SK-N-SH (cell line): ENCODE measurements around the gene AUH. TPM values are rescaled to one million over a fixed set of nuclear protein-coding genes. Genes with fewer than 3 reads are reported as not detected.

Experiments used
- CTCF ChIA-PET: fragments of 300-600, 350-600 bp; formaldehyde crosslinking; extraction: SDS; loops from one replicate; lab custom pipeline; 2021; lab: Yijun Ruan, JAX
- POLR2A ChIA-PET: fragments of 350-600 bp; sonication (Branson Sonifier 250); formaldehyde crosslinking; extraction: SDS; loops from one replicate; lab custom pipeline; 2020; ENCODE audit warnings: antibody characterized with exemption, inconsistent platforms; lab: Yijun Ruan, JAX
- DNase-seq: peaks from one replicate; pipeline ENCODE4 v3.0.0; 2012
- H2AFZ ChIP-seq: fragments of 200-600 bp; sonication (generic); 2 replicates; pipeline ENCODE4 v1.8.1; 2016; ENCODE audit warnings: antibody characterized with exemption, mild to moderate bottlenecking, low read depth
- H3F3A ChIP-seq: fragments of 200-600 bp; sonication (generic); replicated peaks from 2 replicates; pipeline ENCODE3; 2016; ENCODE audit warnings: antibody characterized with exemption, mild to moderate bottlenecking; ENCODE audit not compliant: insufficient read depth
- H3K27ac ChIP-seq, 2 experiments: fragments of 200-500 bp in 1 of 2; fragments of 200-600 bp in 1 of 2; sonication (Bioruptor generic) in 1 of 2; sonication (generic), shearing (Covaris generic) in 1 of 2; 2 replicates each; pipeline versions ENCODE4 v1.5.1 to v1.6.1; 2014 to 2016; ENCODE audit warnings: low read depth in 2 of 2, inconsistent platforms in 1 of 2, low read length in 1 of 2, mild to moderate bottlenecking in 1 of 2, mixed read lengths in 1 of 2
- H3K27me3 ChIP-seq: fragments of 200-600 bp; sonication (generic), shearing (Covaris generic); 2 replicates; pipeline ENCODE4 v1.6.1; 2016; ENCODE audit warnings: mixed run types; ENCODE audit not compliant: insufficient read depth
- H3K36me3 ChIP-seq, 2 experiments: fragments of 200-500 bp in 1 of 2; fragments of 200-600 bp in 1 of 2; sonication (Bioruptor generic) in 1 of 2; sonication (generic) in 1 of 2; replicated peaks in 1 of 2; 2 replicates each; pipeline versions ENCODE3 to v1.5.1; 2014 to 2016; ENCODE audit warnings: low read length in 1 of 2, mild to moderate bottlenecking in 1 of 2; ENCODE audit not compliant: insufficient read depth in 2 of 2, control insufficient read depth in 1 of 2
- H3K4me1 ChIP-seq, 2 experiments: fragments of 200-500 bp in 1 of 2; fragments of 200-600 bp in 1 of 2; sonication (Bioruptor generic) in 1 of 2; sonication (generic), shearing (Covaris generic) in 1 of 2; 2 replicates each; pipeline versions ENCODE4 v1.5.1 to v1.6.1; 2014 to 2016; ENCODE audit warnings: low read depth in 1 of 2, low read length in 1 of 2, mixed run types in 1 of 2; ENCODE audit not compliant: insufficient read depth in 2 of 2, control insufficient read depth in 1 of 2
- H3K4me2 ChIP-seq: fragments of 200-600 bp; sonication (generic), shearing (Covaris generic); 2 replicates; pipeline ENCODE4 v1.6.1; 2017; ENCODE audit warnings: mixed run types
- H3K4me3 ChIP-seq, 2 experiments: fragments of 200-500 bp in 1 of 2; fragments of 200-600 bp in 1 of 2; sonication (Bioruptor generic) in 1 of 2; sonication (generic), shearing (Covaris generic) in 1 of 2; 2 replicates each; pipeline versions ENCODE4 v1.5.1 to v1.8.1; 2014 to 2016; ENCODE audit warnings: low read depth in 2 of 2, inconsistent platforms in 1 of 2, low read length in 1 of 2, mild to moderate bottlenecking in 1 of 2, mixed read lengths in 1 of 2, moderate library complexity in 1 of 2
- H3K79me2 ChIP-seq: fragments of 200-600 bp; sonication (generic); 2 replicates; pipeline ENCODE4 v1.8.1; 2017; ENCODE audit warnings: mild to moderate bottlenecking; ENCODE audit not compliant: insufficient read depth
- H3K9ac ChIP-seq: fragments of 200-600 bp; sonication (generic); 2 replicates; pipeline ENCODE4 v1.6.1; 2017; ENCODE audit warnings: mixed run types
- H3K9me2 ChIP-seq: fragments of 200-600 bp; sonication (generic); 2 replicates; pipeline ENCODE4 v1.6.1; 2017; ENCODE audit warnings: mixed run types
- H3K9me3 ChIP-seq: fragments of 200-600 bp; sonication (generic); 2 replicates; pipeline ENCODE4 v1.6.1; 2017; ENCODE audit warnings: mixed run types, mild to moderate bottlenecking, moderate library complexity
- H4K20me1 ChIP-seq: fragments of 200-600 bp; sonication (generic); 2 replicates; pipeline ENCODE4 v1.6.1; 2017; ENCODE audit warnings: mild to moderate bottlenecking, mixed run types; ENCODE audit not compliant: insufficient read depth
- CHD2 ChIP-seq: fragments of 150-350 bp; IDR thresholded peaks from 2 replicates; pipeline ENCODE4 v1.6.1; 2018; ENCODE audit warnings: low read length; ENCODE audit not compliant: partially characterized antibody
- ELF1 ChIP-seq: IDR thresholded peaks from 2 replicates; pipeline ENCODE4 v1.4.0; 2012
- EP300 ChIP-seq, 2 experiments: IDR thresholded peaks; 2 replicates each; pipeline versions ENCODE4 v1.4.0 to v1.6.1; 2012; ENCODE audit warnings: borderline replicate concordance in 1 of 2, low read depth in 1 of 2, low read length in 1 of 2
- FOSL2 ChIP-seq: IDR thresholded peaks from 2 replicates; pipeline ENCODE4 v1.4.0; 2012; ENCODE audit warnings: low read depth, mild to moderate bottlenecking, moderate library complexity, borderline replicate concordance
- FOXJ3 ChIP-seq: sonication (generic); formaldehyde crosslinking; IDR thresholded peaks from 2 replicates; pipeline ENCODE4 v1.5.1; 2020; ENCODE audit warnings: mild to moderate bottlenecking, missing genetic modification reagents
- FOXM1 ChIP-seq: IDR thresholded peaks from 2 replicates; pipeline ENCODE4 v1.4.0; 2012; ENCODE audit warnings: low read depth, mild to moderate bottlenecking
- GABPA ChIP-seq: IDR thresholded peaks from 2 replicates; pipeline ENCODE4 v1.4.0; 2012; ENCODE audit warnings: low read depth, mild to moderate bottlenecking
- GATA2 ChIP-seq: sonication (generic); formaldehyde crosslinking; IDR thresholded peaks from 2 replicates; pipeline ENCODE4 v1.5.0; 2020; ENCODE audit warnings: mild to moderate bottlenecking, missing genetic modification reagents
- MEF2A ChIP-seq: IDR thresholded peaks from 2 replicates; pipeline ENCODE4 v1.4.0; 2012; ENCODE audit warnings: low read depth, borderline replicate concordance
- NFIC ChIP-seq: IDR thresholded peaks from 2 replicates; pipeline ENCODE4 v1.4.0; 2012; ENCODE audit warnings: borderline replicate concordance
- POLR2AphosphoS5 ChIP-seq: IDR thresholded peaks from 2 replicates; pipeline ENCODE4 v1.6.1; 2012; ENCODE audit warnings: low read depth, low read length
- RAD21 ChIP-seq: IDR thresholded peaks from 2 replicates; pipeline ENCODE4 v1.6.1; 2012; ENCODE audit warnings: mild to moderate bottlenecking, low read length
- RCOR1 ChIP-seq: fragments of 150-350 bp; IDR thresholded peaks from 2 replicates; pipeline ENCODE4 v1.6.1; 2017; ENCODE audit warnings: antibody characterized with exemption, low read length
- RFX5 ChIP-seq: IDR thresholded peaks from 2 replicates; pipeline ENCODE4 v1.6.1; 2012; ENCODE audit warnings: mild to moderate bottlenecking, improper control_type of control experiment, low read length
- SIN3A ChIP-seq: IDR thresholded peaks from 2 replicates; pipeline ENCODE4 v1.6.1; 2012; ENCODE audit warnings: low read depth, mild to moderate bottlenecking, low read length, moderate library complexity, borderline replicate concordance
- SMC3 ChIP-seq: IDR thresholded peaks from 2 replicates; pipeline ENCODE4 v1.6.1; 2012; ENCODE audit warnings: low read depth, low read length, improper control_type of control experiment
- TAF1 ChIP-seq: IDR thresholded peaks from 2 replicates; pipeline ENCODE4 v1.6.1; 2012; ENCODE audit warnings: low read depth, mild to moderate bottlenecking, low read length, moderate library complexity, borderline replicate concordance
- YY1 ChIP-seq: IDR thresholded peaks from 2 replicates; pipeline ENCODE4 v1.4.0; 2012; ENCODE audit warnings: low read depth, mild to moderate bottlenecking
- WGBS: methylation state at CpG from one replicate; pipeline ENCODE4 v1.1.6; 2017; ENCODE audit warnings: low lambda C conversion rate; 5-methylcytosine and 5-hydroxymethylcytosine counted together
- polyA plus RNA-seq, 3 experiments: library from polyadenylated mRNA; depleted of rRNA; stranded (reverse); fragments of >200 nt; gene quantifications; 2 replicates each; pipeline ENCODE4 v1.2.3, GENCODE V29; 2012
- TF ChIP-seq, protein P1 (sequence below): IDR thresholded peaks from 2 replicates; pipeline ENCODE4; 2012
- TF ChIP-seq, protein P2 (sequence below): IDR thresholded peaks from 2 replicates; pipeline ENCODE4 v1.4.0; 2012; ENCODE audit warnings: low read depth
- TF ChIP-seq, protein P3 (sequence below): IDR thresholded peaks from 2 replicates; pipeline ENCODE4 v1.4.0; 2012; ENCODE audit warnings: low read depth, borderline replicate concordance
- TF ChIP-seq, protein P4 (sequence below): fragments of 150-350 bp; IDR thresholded peaks from 2 replicates; pipeline ENCODE4 v1.6.1; 2016; ENCODE audit warnings: mild to moderate bottlenecking, low read depth, low read length
- TF ChIP-seq, protein P5 (sequence below): fragments of 200-600 bp; sonication (generic); IDR thresholded peaks from 2 replicates; pipeline ENCODE4 v1.6.1; 2017; ENCODE audit warnings: antibody characterized with exemption, mild to moderate bottlenecking, moderate library complexity
- TF ChIP-seq, protein P6 (sequence below): fragments of 150-350 bp; IDR thresholded peaks from 2 replicates; pipeline ENCODE4 v1.6.1; 2017; ENCODE audit warnings: antibody characterized with exemption, low read length, low read depth, borderline replicate concordance

Gene AUH
- polyA plus RNA-seq, 1 of the 3 experiments (the other 2 are of a cell fraction), result 7.6 TPM

DNA sequence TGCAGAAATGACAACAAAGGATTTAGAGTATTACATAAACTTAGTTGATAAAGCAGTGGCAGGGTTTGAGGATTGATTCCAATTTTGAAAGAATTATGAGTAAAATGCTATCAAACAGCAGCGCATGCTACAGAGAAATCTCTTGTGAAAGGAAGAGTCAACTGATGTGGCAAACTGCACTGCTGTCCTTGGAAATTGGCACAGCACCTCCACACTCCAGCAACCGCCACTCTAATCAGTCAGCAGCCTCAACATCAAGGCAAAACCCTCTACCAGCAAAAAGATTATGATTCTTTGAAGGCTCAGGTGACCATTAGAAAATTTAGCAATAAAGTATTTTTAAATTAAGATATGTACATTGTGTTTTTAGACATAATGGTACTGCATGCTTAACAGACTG lies 66.4 kb downstream of the AUH start:
- no peak for DNase-seq
- H3K9me3 ChIP-seq, result no peaks in the 10 kb centered on the region
- H3K4me3 ChIP-seq, result no peak overlapping the region
- H3K79me2 ChIP-seq, result no peaks in the 10 kb centered on the region
- no peak overlapping the region for H2AFZ ChIP-seq
- H3K27me3 ChIP-seq, result no peaks in the 10 kb centered on the region
- H3K9ac ChIP-seq, result no peak overlapping the region
- peaks cover 7 to 18% of the 10 kb centered on the region in 2 experiments for H3K36me3 ChIP-seq
- H3K4me1 ChIP-seq, result no peaks in the 10 kb centered on the region
- H3K4me2 ChIP-seq, result no peak overlapping the region
- no peaks in the 10 kb centered on the region for H3K9me2 ChIP-seq
- H4K20me1 ChIP-seq, result no peaks in the 10 kb centered on the region
- 95% methylated on average over 2 of the region's 2 CpGs for WGBS
- CTCF ChIA-PET, result interaction anchor here (0.6 kb wide), 1 partner anchor 769 kb away, joined by 3 read pairs; no protein-coding TSS in a partner anchor
- H3K27ac ChIP-seq, result no peak overlapping the region
- POLR2A ChIA-PET, result no interaction called here
- no peaks in the 10 kb centered on the region for H3F3A ChIP-seq
- TF ChIP-seq GABPA, result no peak
- no peak for TF ChIP-seq ELF1
- TF ChIP-seq, protein P1, sequence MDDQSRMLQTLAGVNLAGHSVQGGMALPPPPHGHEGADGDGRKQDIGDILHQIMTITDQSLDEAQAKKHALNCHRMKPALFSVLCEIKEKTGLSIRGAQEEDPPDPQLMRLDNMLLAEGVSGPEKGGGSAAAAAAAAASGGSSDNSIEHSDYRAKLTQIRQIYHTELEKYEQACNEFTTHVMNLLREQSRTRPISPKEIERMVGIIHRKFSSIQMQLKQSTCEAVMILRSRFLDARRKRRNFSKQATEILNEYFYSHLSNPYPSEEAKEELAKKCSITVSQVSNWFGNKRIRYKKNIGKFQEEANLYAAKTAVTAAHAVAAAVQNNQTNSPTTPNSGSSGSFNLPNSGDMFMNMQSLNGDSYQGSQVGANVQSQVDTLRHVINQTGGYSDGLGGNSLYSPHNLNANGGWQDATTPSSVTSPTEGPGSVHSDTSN, result no peak
- TF ChIP-seq POLR2AphosphoS5, result no peak
- no peak for TF ChIP-seq SMC3
- TF ChIP-seq YY1, result no peak
- no peak for TF ChIP-seq GATA2 (CRISPR knock-in tag)
- no peak for TF ChIP-seq FOSL2
- no peak for TF ChIP-seq SIN3A
- no peak for TF ChIP-seq NFIC
- TF ChIP-seq TAF1, result no peak
- TF ChIP-seq, protein P2, sequence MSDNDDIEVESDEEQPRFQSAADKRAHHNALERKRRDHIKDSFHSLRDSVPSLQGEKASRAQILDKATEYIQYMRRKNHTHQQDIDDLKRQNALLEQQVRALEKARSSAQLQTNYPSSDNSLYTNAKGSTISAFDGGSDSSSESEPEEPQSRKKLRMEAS, result no peak
- no peak for TF ChIP-seq CHD2
- no peak for TF ChIP-seq EP300 (IDR thresholded peaks at IDR 0.05; ENCODE audit: borderline replicate concordance in 1 of 2, low read depth in 1 of 2, low read length in 1 of 2)
- no peak for TF ChIP-seq RCOR1
- TF ChIP-seq, all 33 proteins: peak for 0

DNA sequence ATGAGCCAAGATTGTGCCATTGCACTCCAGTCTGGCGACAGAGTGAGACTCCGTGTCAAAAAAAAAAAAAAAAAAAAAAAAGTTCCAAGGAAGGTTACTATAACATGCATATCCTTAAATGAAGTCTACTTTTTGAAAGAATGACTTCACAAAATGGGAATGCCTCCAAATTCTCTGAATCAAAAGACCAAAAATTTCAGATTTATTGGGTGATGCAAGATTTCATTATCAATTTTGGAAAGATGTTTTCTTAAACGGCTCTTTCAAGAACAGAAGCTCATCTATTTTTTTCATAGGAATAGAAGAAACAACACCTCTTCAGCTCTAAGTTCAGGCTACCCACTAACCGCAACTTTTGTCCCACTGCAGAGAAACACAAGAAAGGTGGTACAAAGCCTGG lies 69.9 kb downstream of the AUH start:
- Histone ChIP-seq H3K4me3 (no peak overlapping the region), H3F3A (peaks cover 3% of the 10 kb centered on the region), H2AFZ (no peak overlapping the region), H3K9me2 (no peaks in the 10 kb centered on the region), H3K9ac (no peak overlapping the region), H3K27me3 (no peaks in the 10 kb centered on the region), H4K20me1 (no peaks in the 10 kb centered on the region), H3K9me3 (no peaks in the 10 kb centered on the region), H3K4me2 (no peak overlapping the region), H3K4me1 (peaks cover 0 to 1% of the 10 kb centered on the region in 2 experiments; a peak in 1 of 4 replicates), H3K79me2 (no peaks in the 10 kb centered on the region), H3K36me3 (peaks cover 7 to 19% of the 10 kb centered on the region in 2 experiments), H3K27ac (no peak overlapping the region)
- ChIA-PET CTCF (no interaction called here), POLR2A (no interaction called here)
- 92% methylated on average over 4 of the region's 4 CpGs for WGBS
- no peak for DNase-seq
- TF ChIP-seq FOXJ3 (CRISPR knock-in tag) (no peak), GABPA (no peak), EP300 (IDR thresholded peaks at IDR 0.05; ENCODE audit: borderline replicate concordance in 1 of 2, low read depth in 1 of 2, low read length in 1 of 2) (no peak), RFX5 (no peak), RAD21 (no peak), MEF2A (no peak), FOXM1 (no peak)
- TF ChIP-seq, protein P3, sequence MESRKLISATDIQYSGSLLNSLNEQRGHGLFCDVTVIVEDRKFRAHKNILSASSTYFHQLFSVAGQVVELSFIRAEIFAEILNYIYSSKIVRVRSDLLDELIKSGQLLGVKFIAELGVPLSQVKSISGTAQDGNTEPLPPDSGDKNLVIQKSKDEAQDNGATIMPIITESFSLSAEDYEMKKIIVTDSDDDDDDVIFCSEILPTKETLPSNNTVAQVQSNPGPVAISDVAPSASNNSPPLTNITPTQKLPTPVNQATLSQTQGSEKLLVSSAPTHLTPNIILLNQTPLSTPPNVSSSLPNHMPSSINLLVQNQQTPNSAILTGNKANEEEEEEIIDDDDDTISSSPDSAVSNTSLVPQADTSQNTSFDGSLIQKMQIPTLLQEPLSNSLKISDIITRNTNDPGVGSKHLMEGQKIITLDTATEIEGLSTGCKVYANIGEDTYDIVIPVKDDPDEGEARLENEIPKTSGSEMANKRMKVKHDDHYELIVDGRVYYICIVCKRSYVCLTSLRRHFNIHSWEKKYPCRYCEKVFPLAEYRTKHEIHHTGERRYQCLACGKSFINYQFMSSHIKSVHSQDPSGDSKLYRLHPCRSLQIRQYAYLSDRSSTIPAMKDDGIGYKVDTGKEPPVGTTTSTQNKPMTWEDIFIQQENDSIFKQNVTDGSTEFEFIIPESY, result no peak
- TF ChIP-seq, protein P4, sequence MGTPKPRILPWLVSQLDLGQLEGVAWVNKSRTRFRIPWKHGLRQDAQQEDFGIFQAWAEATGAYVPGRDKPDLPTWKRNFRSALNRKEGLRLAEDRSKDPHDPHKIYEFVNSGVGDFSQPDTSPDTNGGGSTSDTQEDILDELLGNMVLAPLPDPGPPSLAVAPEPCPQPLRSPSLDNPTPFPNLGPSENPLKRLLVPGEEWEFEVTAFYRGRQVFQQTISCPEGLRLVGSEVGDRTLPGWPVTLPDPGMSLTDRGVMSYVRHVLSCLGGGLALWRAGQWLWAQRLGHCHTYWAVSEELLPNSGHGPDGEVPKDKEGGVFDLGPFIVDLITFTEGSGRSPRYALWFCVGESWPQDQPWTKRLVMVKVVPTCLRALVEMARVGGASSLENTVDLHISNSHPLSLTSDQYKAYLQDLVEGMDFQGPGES, result no peak
- TF ChIP-seq, protein P5, sequence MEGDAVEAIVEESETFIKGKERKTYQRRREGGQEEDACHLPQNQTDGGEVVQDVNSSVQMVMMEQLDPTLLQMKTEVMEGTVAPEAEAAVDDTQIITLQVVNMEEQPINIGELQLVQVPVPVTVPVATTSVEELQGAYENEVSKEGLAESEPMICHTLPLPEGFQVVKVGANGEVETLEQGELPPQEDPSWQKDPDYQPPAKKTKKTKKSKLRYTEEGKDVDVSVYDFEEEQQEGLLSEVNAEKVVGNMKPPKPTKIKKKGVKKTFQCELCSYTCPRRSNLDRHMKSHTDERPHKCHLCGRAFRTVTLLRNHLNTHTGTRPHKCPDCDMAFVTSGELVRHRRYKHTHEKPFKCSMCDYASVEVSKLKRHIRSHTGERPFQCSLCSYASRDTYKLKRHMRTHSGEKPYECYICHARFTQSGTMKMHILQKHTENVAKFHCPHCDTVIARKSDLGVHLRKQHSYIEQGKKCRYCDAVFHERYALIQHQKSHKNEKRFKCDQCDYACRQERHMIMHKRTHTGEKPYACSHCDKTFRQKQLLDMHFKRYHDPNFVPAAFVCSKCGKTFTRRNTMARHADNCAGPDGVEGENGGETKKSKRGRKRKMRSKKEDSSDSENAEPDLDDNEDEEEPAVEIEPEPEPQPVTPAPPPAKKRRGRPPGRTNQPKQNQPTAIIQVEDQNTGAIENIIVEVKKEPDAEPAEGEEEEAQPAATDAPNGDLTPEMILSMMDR, result no peak
- TF ChIP-seq, protein P6, sequence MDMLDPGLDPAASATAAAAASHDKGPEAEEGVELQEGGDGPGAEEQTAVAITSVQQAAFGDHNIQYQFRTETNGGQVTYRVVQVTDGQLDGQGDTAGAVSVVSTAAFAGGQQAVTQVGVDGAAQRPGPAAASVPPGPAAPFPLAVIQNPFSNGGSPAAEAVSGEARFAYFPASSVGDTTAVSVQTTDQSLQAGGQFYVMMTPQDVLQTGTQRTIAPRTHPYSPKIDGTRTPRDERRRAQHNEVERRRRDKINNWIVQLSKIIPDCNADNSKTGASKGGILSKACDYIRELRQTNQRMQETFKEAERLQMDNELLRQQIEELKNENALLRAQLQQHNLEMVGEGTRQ, result no peak
